Measurements from ENCODE around the gene PARD6G. TPM values are rescaled to one million over a fixed set of nuclear protein-coding genes. Genes with fewer than 3 reads are reported as not detected.
A peak's percentile ranks its signal among the peaks of the same experiment; 100 is the strongest.

PARD6G gene
- total RNA-seq, 4 donors from 2014 or later: 24.3 to 37.8 (median 33.1) TPM

- 35 to 38% methylated on average over 8 of the region's 8 CpGs for WGBS, 2 donors
- no peaks in the 10 kb centered on the region for H3K9me3 ChIP-seq
- no peaks in the 10 kb centered on the region for H3K27me3 ChIP-seq
- TF ChIP-seq POLR2A (IDR thresholded peaks at IDR 0.05) (no peak), CTCF (IDR thresholded peaks at IDR 0.05) (peak in 5 of 6 experiments; percentile 81 to 97 (median 93))
- intact Hi-C loops (cut with DNase I): no loop called here
- peaks cover 0 to 10% (median 0%) of the 10 kb centered on the region in 3 donors for H3K4me1 ChIP-seq
- no peak overlapping the region for H3K27ac ChIP-seq
- no peak overlapping the region for H3K4me3 ChIP-seq
- DNase-seq: no peak
- H3K36me3 ChIP-seq: peaks cover 0 to 55% (median 0%) of the 10 kb centered on the region in 3 donors
Observed at GRCh38 chr18:80157708-80158343, 89.5 kb downstream of the PARD6G start.

GRCh38 chr18:80154293-80154692 lies 93.0 kb downstream of the PARD6G start:
- intact Hi-C loops (cut with DNase I): no loop called here
- TF ChIP-seq POLR2A (IDR thresholded peaks at IDR 0.05) (no peak), CTCF (IDR thresholded peaks at IDR 0.05) (peak in 5 of 6 experiments; percentile 21 to 52 (median 35))
- 42 to 65% methylated on average over 4 to 6 of the region's 6 CpGs for WGBS, 2 donors

DNA sequence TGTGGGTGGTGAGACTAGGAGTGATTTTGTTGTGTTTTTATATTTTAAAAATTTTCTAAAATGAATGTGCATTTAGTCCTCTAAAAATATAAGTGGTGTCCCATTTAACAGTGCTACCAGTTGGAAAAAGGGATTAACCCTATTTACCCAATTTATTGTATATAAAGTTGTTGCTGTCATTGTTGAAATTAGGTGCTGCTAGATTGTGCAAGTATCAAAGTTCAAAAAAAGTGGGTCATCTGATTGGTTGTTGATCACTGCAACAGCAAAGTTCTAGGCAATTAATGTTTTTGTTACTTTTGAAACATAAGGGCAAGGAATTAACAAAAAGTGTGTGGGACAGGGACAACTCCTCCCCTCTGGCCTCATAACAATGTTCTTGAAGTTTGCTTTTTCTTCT lies 97.6 kb downstream of the PARD6G start:
- TF ChIP-seq POLR2A (IDR thresholded peaks at IDR 0.05) (no peak), CTCF (IDR thresholded peaks at IDR 0.05) (no peak)
- DNase-seq: no peak
- Histone ChIP-seq H3K4me3 (no peak overlapping the region), H3K27ac (no peak overlapping the region), H3K4me1 (peaks cover 4 to 34% (median 6%) of the 10 kb centered on the region in 3 donors), H3K27me3 (no peaks in the 10 kb centered on the region), H3K9me3 (no peaks in the 10 kb centered on the region), H3K36me3 (no peaks in the 10 kb centered on the region)
- intact Hi-C loops (cut with DNase I): no loop called here

More at GRCh38 chr18:80154293-80154692, 93.0 kb downstream of the PARD6G start:
- Histone ChIP-seq H3K27ac (no peak overlapping the region), H3K27me3 (no peaks in the 10 kb centered on the region), H3K36me3 (peaks cover 0 to 28% (median 0%) of the 10 kb centered on the region in 3 donors), H3K4me3 (no peak overlapping the region), H3K9me3 (no peaks in the 10 kb centered on the region), H3K4me1 (peaks cover 0 to 4% (median 0%) of the 10 kb centered on the region in 3 donors)
- DNase-seq: no peak

DNA sequence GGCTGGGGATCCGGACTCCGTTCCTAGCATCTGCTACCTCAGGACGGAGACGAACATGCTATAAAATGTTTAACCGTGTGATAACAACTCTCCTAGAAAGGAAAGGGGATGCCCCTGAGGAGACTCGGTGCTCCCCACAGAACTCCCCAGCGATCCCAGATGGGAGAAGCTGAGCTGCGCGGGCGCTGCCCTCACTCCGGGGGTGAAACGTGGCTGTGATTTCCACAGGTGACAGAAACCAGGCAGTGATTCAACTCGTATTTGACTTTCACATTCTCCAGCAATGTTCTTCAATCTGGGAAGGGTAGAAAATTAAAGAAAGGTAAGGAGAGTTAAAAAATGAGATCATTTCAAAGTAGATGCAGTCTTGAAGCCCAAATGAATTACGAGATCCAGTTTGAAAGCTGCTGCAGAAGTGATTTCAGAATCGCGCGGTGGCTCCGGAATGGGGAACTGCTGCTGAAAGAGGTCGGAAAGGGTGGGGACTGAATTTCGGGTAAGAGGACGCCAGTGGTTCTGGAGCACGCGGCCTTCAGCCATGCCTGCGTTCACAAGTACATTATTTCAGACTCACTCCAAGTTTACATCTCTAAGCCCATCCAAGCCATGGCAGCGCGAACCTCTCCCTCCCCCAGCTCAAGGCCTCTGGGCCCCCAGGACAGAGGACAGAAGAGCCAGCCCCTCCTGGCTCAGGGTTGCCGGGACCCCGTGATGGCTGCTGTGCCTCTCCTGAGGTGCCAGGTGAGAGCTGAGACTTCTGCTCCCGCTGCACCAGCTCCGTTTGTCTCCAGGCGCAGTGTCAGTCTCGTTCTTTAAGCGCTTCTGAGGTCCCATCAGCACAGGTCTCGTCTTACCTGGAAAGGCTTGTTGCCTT lies 98.8 kb downstream of the PARD6G start:
- DNase-seq: no peak
- Histone ChIP-seq H3K9me3 (no peaks in the 10 kb centered on the region), H3K27me3 (no peaks in the 10 kb centered on the region), H3K4me1 (peaks cover 4 to 35% (median 6%) of the 10 kb centered on the region in 3 donors), H3K36me3 (no peaks in the 10 kb centered on the region), H3K4me3 (peak overlapping the region; percentile 33 to 69 (median 58)), H3K27ac (peak overlapping the region in 2 of 4 donors; percentile 42 to 43)
- no peak for TF ChIP-seq POLR2A (IDR thresholded peaks at IDR 0.05)
- no peak for TF ChIP-seq CTCF (IDR thresholded peaks at IDR 0.05)
- WGBS, 2 donors: 63% methylated on average over 25 to 32 of the region's 34 CpGs
- intact Hi-C loops (cut with DNase I): no loop called here
